ENCODE measurements around the gene GAS2L2. TPM values are rescaled to one million over a fixed set of nuclear protein-coding genes. Genes with fewer than 3 reads are reported as not detected.
A peak's percentile ranks its signal among the peaks of the same experiment; 100 is the strongest.
"Not testable (repeated sequence)": the region's sequence is repeated elsewhere in the genome, so short reads cannot be mapped to it uniquely, and the experiment has no call there.

GAS2L2 gene
- total RNA-seq, 2 experiments from 2014 or later: 0.07 TPM; not detected in 1

DNA sequence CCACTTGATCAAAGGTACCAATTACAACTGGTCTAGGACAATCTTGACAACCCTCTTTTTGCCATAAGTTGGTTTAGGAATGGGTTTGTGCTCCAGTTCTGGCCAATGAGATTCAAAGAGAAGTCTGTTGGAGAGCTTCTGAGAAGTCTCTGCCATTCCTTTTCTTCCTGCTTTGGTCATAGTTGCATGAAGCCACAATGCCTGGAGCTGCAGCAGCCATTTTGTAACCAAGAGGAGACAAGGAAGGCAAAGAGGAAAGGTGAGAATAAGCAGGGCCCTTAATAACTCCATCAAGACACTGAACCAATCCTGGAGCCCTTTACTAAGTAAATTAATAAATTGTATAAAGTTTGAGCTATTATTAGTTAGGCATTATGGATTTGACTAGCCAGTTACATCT is 4.2 kb upstream of the GAS2L2 start:
- intact Hi-C loops (cut with DNase I, micrococcal nuclease): no loop called here
- Mint-ChIP-seq H3K4me3 (no peak overlapping the region), H3K9me3 (ENCODE audit: low read depth) (no peaks in the 10 kb centered on the region), H3K27me3 (no peaks in the 10 kb centered on the region), H3K4me1 (no peaks in the 10 kb centered on the region), H3K36me3 (ENCODE audit: low read depth) (no peaks in the 10 kb centered on the region), H3K27ac (no peak overlapping the region)
- CTCF ChIA-PET: interaction anchor here (0.9 to 1.7 kb wide), 5 partner anchors 10 to 143 kb away, joined by 3 to 6 read pairs (median 4); partner anchors contain the start of gene TAF15
- DNase-seq (no peak), ATAC-seq (no peak)
- POLR2A ChIA-PET: no interaction called here

DNA sequence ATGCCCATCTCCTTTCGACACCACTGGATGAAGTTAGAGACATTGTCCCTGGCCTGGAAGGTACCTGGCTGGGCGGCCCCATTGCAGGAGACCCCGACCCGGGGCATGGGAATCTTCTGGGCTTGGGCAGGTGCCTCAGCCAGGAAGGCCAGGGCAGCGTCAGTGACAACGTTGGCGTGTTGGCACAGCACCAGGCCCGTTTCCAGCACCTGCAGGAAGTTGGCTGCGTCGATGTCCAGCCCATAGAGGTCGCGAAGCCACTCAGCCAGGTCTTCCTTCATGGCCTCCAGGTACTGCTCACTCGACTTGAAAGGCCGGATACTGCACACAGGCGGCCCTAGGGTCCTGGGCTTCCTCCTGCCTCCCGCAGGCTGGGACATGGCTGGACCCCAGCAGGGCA is 568 bp downstream of the GAS2L2 start:
- POLR2A ChIA-PET: no interaction called here
- intact Hi-C loops (cut with DNase I, micrococcal nuclease): no loop called here
- Mint-ChIP-seq H3K36me3 (ENCODE audit: low read depth) (no peaks in the 10 kb centered on the region), H3K4me3 (no peak overlapping the region), H3K27me3 (peaks cover 25% of the 10 kb centered on the region), H3K27ac (no peak overlapping the region), H3K4me1 (peaks cover 23% of the 10 kb centered on the region), H3K9me3 (ENCODE audit: low read depth) (no peaks in the 10 kb centered on the region)
- DNase-seq (no peak), ATAC-seq (no peak)
- CTCF ChIA-PET: interaction anchor here (1.2 kb wide), 1 partner anchor 67 kb away, joined by 4 read pairs; no protein-coding TSS in a partner anchor

DNA sequence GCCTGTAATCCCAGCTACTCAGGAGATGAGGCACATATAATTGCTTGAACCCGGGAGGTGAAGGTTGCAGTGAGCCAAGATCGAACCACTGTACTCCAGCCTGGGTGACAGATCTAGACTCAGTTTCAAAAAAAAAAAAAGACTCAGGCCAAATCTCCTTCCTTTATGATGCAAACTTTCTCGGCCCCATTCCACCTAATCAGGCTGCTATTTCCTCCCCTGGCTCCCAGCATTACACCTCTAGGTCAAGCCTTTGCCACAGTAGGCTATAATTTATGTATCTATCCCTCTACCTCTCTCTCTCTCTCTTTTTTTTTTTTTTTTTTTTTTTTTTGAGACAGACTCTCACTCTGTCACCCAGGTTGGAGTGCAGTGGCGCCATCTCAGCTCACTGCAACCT is 1.5 kb downstream of the GAS2L2 start:
- CTCF ChIA-PET; ATAC-seq; POLR2A ChIA-PET; H3K27ac Mint-ChIP-seq; H3K36me3 Mint-ChIP-seq (ENCODE audit: low read depth); intact Hi-C loops (cut with DNase I, micrococcal nuclease); H3K4me3 Mint-ChIP-seq; DNase-seq; H3K9me3 Mint-ChIP-seq (ENCODE audit: low read depth): not testable (repeated sequence)
- Mint-ChIP-seq H3K4me1 (peaks cover 23% of the 10 kb centered on the region), H3K27me3 (peaks cover 25% of the 10 kb centered on the region)

GRCh38 chr17:35750526-35751395 is 2.3 kb downstream of the GAS2L2 start:
- intact Hi-C loops (cut with DNase I, micrococcal nuclease): no loop called here
- no peak for DNase-seq
- Mint-ChIP-seq H3K9me3 (ENCODE audit: low read depth) (no peaks in the 10 kb centered on the region), H3K27me3 (peaks cover 25% of the 10 kb centered on the region), H3K27ac (no peak overlapping the region), H3K4me3 (no peak overlapping the region), H3K4me1 (peaks cover 23% of the 10 kb centered on the region), H3K36me3 (ENCODE audit: low read depth) (no peaks in the 10 kb centered on the region)
- ATAC-seq: no peak
- ChIA-PET POLR2A (no interaction called here), CTCF (interaction anchor here (0.6 to 6.5 kb wide), 4 partner anchors 13 to 138 kb away, joined by 3 to 99 read pairs (median 8); no protein-coding TSS in a partner anchor)

DNA sequence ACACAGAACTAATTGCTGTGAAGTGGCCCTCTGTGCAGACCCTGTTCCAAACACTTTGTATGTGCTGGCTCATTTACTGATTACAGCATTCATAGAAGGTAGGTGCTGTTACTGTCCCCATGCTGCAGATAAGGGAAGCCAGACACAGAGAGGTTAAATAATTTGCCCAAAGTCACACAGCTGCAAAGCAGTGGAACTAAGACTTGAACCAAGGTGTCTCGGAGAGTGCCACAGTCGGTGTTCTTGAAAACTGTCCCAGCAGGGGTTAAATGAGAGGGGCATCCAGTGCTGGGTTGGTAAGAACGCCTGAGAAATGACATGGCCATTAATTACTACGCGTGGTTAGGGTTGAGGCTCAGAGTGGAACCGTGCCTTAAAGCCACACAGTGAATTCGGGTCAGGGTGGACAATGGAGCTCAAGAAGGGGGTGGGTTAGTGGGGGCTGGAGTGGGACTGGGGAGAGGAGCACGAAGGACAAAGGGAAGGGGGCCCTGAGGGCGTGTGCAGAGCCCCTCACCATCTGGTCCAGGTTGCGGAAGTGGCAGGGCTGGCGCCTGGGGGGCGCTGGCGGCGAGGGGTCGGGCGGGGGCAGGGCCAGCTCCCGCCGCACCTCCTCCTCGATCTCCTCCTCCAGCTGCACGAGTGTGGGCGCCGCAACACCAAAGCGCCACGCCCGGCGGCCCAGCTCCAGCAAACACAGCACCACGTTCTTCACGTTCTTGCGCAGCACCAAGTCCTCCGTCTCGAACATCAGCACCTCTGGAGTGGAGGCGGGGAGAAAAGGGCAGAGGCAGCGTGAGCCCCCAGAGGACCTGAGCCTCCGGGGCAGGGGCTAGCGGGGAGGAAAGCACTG is 3.3 kb downstream of the GAS2L2 start:
- Mint-ChIP-seq H3K27me3 (peaks cover 27% of the 10 kb centered on the region), H3K27ac (no peak overlapping the region), H3K4me3 (no peak overlapping the region), H3K9me3 (ENCODE audit: low read depth) (no peaks in the 10 kb centered on the region), H3K4me1 (peaks cover 23% of the 10 kb centered on the region), H3K36me3 (ENCODE audit: low read depth) (no peaks in the 10 kb centered on the region)
- ChIA-PET POLR2A (no interaction called here), CTCF (interaction anchor here (0.6 to 6.5 kb wide), 6 partner anchors 14 to 137 kb away, joined by 3 to 99 read pairs (median 6); no protein-coding TSS in a partner anchor)
- ATAC-seq (peak; percentile 6), DNase-seq (peak; percentile 51)
- intact Hi-C loops (cut with DNase I, micrococcal nuclease): loop anchor here (5.0 to 10.0 kb wide), 4 partner anchors 212 to 755 kb away; partner anchors contain the start of gene SLFN12L (in 1 of the 2)

DNA sequence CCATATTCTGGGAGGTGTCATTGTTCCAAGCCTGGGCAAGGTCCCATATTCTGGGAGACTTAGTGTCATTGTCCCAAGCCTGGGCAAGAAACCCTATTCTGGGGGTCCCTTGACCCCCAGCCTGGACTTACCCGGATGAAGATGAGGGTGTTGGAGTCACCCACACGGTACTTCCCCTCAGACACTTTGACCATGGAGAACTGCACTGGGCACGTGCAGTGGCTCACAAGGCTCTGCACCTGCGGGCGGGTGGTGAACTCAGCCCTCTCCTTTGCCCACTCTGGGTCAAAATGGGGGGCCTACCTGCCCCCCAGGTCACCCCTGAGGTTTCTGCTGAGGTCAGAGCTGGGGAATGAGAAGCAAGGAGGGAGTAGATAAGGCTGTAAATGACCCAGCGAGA is 4.1 kb downstream of the GAS2L2 start:
- no peaks in the 10 kb centered on the region for H3K9me3 Mint-ChIP-seq (ENCODE audit: low read depth)
- intact Hi-C loops (cut with DNase I, micrococcal nuclease): loop anchor here (5.0 to 10.0 kb wide), 4 partner anchors 212 to 754 kb away; partner anchors contain the start of gene SLFN12L (in 1 of the 2)
- no peak overlapping the region for H3K27ac Mint-ChIP-seq
- peaks cover 29% of the 10 kb centered on the region for H3K27me3 Mint-ChIP-seq
- no peaks in the 10 kb centered on the region for H3K36me3 Mint-ChIP-seq (ENCODE audit: low read depth)
- ATAC-seq (no peak), DNase-seq (no peak)
- peaks cover 23% of the 10 kb centered on the region for H3K4me1 Mint-ChIP-seq
- ChIA-PET CTCF (interaction anchor here (0.6 to 6.5 kb wide), 9 partner anchors 10 to 141 kb away, joined by 3 to 99 read pairs (median 4); no protein-coding TSS in a partner anchor), POLR2A (no interaction called here)
- no peak overlapping the region for H3K4me3 Mint-ChIP-seq

GRCh38 chr17:35748341-35748841 is 4.6 kb downstream of the GAS2L2 start:
- Mint-ChIP-seq H3K27ac (no peak overlapping the region), H3K9me3 (ENCODE audit: low read depth) (no peaks in the 10 kb centered on the region), H3K27me3 (peaks cover 32% of the 10 kb centered on the region), H3K4me3 (no peak overlapping the region), H3K4me1 (peaks cover 23% of the 10 kb centered on the region), H3K36me3 (ENCODE audit: low read depth) (no peaks in the 10 kb centered on the region)
- ATAC-seq (peak; percentile 25), DNase-seq (peak; percentile 20)
- intact Hi-C loops (cut with DNase I, micrococcal nuclease): loop anchor here (5.0 to 10.0 kb wide), 4 partner anchors 211 to 754 kb away; partner anchors contain the start of gene SLFN12L (in 1 of the 2)
- ChIA-PET CTCF (interaction anchor here (0.6 to 6.5 kb wide), 18 partner anchors 11 to 739 kb away, joined by 3 to 99 read pairs (median 4); no protein-coding TSS in a partner anchor), POLR2A (interaction anchor here (0.6 kb wide), 1 partner anchor 390 kb away, joined by 3 read pairs; no protein-coding TSS in a partner anchor)

DNA sequence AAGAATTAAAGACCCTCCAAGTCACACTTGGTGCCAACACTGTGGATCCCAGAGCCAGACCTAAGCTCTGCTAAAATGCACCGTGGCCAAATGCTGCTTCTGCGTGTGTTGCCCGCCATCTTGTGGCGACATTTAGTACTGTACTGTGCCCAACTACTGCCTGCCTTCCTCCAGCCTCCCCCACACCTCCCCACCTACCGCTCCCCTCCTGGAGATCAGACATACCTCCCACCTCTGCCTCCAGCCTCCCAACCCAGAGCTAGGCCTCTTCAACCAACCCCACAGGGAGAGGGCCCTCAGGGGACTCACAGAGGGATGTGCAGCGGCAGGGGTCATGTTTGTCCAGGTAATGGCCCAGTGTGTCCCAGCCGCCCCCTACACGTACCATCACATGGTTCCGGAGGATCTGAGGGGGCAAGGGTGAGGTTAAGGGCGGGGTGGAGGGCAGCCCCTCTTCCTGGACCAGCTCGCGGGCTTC is 5.5 kb downstream of the GAS2L2 start:
- peak; percentile 91 for ATAC-seq
- peak; percentile 90 for DNase-seq
- POLR2A ChIA-PET: no interaction called here
- Mint-ChIP-seq H3K36me3 (ENCODE audit: low read depth) (no peaks in the 10 kb centered on the region), H3K4me3 (no peak overlapping the region), H3K9me3 (ENCODE audit: low read depth) (no peaks in the 10 kb centered on the region), H3K27ac (no peak overlapping the region), H3K4me1 (peaks cover 23% of the 10 kb centered on the region), H3K27me3 (peaks cover 33% of the 10 kb centered on the region)
- CTCF ChIA-PET: interaction anchor here (0.6 to 6.5 kb wide), 51 partner anchors 8 to 1328 kb away, joined by 3 to 99 read pairs (median 4); no protein-coding TSS in a partner anchor
- intact Hi-C loops (cut with DNase I, micrococcal nuclease): loop anchor here (1.0 to 10.0 kb wide), 9 partner anchors 134 to 753 kb away; partner anchors contain the start of gene SLFN12L (in 1 of the 2)

DNA sequence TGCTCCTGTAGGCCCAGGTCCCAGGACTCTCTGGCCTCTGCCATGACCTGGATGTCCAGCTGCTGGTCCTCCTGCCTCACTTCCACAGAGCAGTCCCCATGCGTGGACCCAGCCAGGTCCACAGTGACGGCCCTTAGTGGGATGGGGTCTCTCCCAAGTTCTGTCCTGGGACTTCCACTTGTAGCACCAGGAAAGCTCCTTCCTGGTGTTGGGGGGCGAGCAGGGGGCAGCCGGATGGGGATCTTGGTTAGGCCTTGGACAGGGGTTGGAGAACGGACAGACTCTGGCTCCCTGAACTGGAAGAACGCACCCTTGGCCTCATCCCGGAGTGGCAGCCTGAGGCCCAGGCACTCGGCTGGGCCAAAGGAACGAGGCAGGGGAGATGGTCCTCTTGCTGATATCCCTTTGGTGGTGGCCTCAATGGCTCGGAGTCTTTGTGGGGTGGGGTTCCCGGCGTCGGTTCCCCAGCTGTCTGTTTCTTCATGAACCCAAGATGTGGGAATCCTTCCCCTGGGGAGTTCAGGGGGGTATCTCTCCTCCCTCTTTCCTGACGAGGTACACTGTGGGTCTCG is 7.2 kb downstream of the GAS2L2 start:
- no peak overlapping the region for H3K4me3 Mint-ChIP-seq
- CTCF ChIA-PET: interaction anchor here (6.5 kb wide), 1 partner anchor 133 kb away, joined by 99 read pairs; no protein-coding TSS in a partner anchor
- H3K27me3 Mint-ChIP-seq: peaks cover 41% of the 10 kb centered on the region
- peaks cover 30% of the 10 kb centered on the region for H3K4me1 Mint-ChIP-seq
- intact Hi-C loops (cut with DNase I, micrococcal nuclease): loop anchor here (2.0 to 10.0 kb wide), 5 partner anchors 189 to 751 kb away; partner anchors contain the start of gene SLFN12L (in 1 of the 2)
- H3K27ac Mint-ChIP-seq: no peak overlapping the region
- DNase-seq (no peak), ATAC-seq (no peak)
- no peaks in the 10 kb centered on the region for H3K9me3 Mint-ChIP-seq (ENCODE audit: low read depth)
- H3K36me3 Mint-ChIP-seq (ENCODE audit: low read depth): no peaks in the 10 kb centered on the region
- POLR2A ChIA-PET: no interaction called here

GRCh38 chr17:35745246-35745645 is 7.8 kb downstream of the GAS2L2 start:
- no peak for DNase-seq
- peaks cover 25% of the 10 kb centered on the region for H3K4me1 Mint-ChIP-seq
- H3K9me3 Mint-ChIP-seq (ENCODE audit: low read depth): no peaks in the 10 kb centered on the region
- H3K27me3 Mint-ChIP-seq: peaks cover 37% of the 10 kb centered on the region
- H3K36me3 Mint-ChIP-seq (ENCODE audit: low read depth): no peaks in the 10 kb centered on the region
- no peak overlapping the region for H3K4me3 Mint-ChIP-seq
- ChIA-PET CTCF (interaction anchor here (0.7 to 6.5 kb wide), 4 partner anchors 14 to 132 kb away, joined by 3 to 99 read pairs (median 4); no protein-coding TSS in a partner anchor), POLR2A (no interaction called here)
- intact Hi-C loops (cut with DNase I, micrococcal nuclease): loop anchor here (5.0 to 10.0 kb wide), 4 partner anchors 208 to 750 kb away; partner anchors contain the start of gene SLFN12L (in 1 of the 2)
- H3K27ac Mint-ChIP-seq: no peak overlapping the region
- ATAC-seq: no peak
